Stomach (tissue), 19 donors: ENCODE measurements around the gene MCHR2. TPM values are rescaled to one million over a fixed set of nuclear protein-coding genes. Genes with fewer than 3 reads are reported as not detected.
"Not testable (repeated sequence)": the region's sequence is repeated elsewhere in the genome, so short reads cannot be mapped to it uniquely, and the experiment has no call there.

Source experiments
- DNase-seq, 2 donors: peaks; one replicate each; pipeline versions ENCODE4 v3.0.0 to v3.0.0-alpha.2; 2013 to 2019
- H3K27ac ChIP-seq, 5 donors: fragments of 200-600 bp in 4 of 5; sonication (generic) in 4 of 5; one replicate each; pipeline ENCODE4 v1.5.1; 2013 to 2019; ENCODE audit warnings: mild to moderate bottlenecking in 1 of 5, moderate library complexity in 1 of 5
- H3K27me3 ChIP-seq, 3 donors: fragments of 200-600 bp; sonication (generic); one replicate each; pipeline ENCODE4 v1.5.1; 2017 to 2019; ENCODE audit warnings: mixed run types in 1 of 3
- H3K36me3 ChIP-seq, 4 donors: fragments of 200-600 bp; sonication (generic); 1 replicate in 3 of 4; 2 replicates in 1 of 4; pipeline ENCODE4 v1.5.1; 2016 to 2019
- H3K4me1 ChIP-seq, 4 donors: fragments of 200-600 bp; sonication (generic); one replicate each; pipeline ENCODE4 v1.5.1; 2016 to 2019
- H3K4me3 ChIP-seq, 4 donors: fragments of 200-600 bp; sonication (generic) in 3 of 4; one replicate each; pipeline ENCODE4 v1.5.1; 2016 to 2019; ENCODE audit warnings: mild to moderate bottlenecking in 1 of 4
- H3K9me3 ChIP-seq, 4 donors: fragments of 200-600 bp; sonication (generic); one replicate each; pipeline ENCODE4 v1.5.1; 2016 to 2019
- CTCF ChIP-seq, 7 experiments: fragments of 450-650 bp in 4 of 7; fragments of 200-600 bp in 3 of 7; sonication (generic) in 3 of 7; IDR thresholded peaks; one replicate each; pipeline ENCODE4 v1.5.1; 2016 to 2019; ENCODE audit warnings: antibody characterized with exemption in 7 of 7, control low read depth in 2 of 7, mild to moderate bottlenecking in 1 of 7
- EP300 ChIP-seq: sonication (generic); formaldehyde crosslinking; IDR thresholded peaks from one replicate; pipeline ENCODE4 v1.6.1; 2017; ENCODE audit warnings: antibody characterized with exemption
- POLR2A ChIP-seq, 4 donors: fragments of 450-650 bp; IDR thresholded peaks; one replicate each; pipeline ENCODE4 v1.6.1; 2016; ENCODE audit warnings: antibody characterized with exemption in 4 of 4, control low read depth in 2 of 4, mild to moderate bottlenecking in 1 of 4, moderate library complexity in 1 of 4
- POLR2AphosphoS5 ChIP-seq, 3 donors: sonication (generic); formaldehyde crosslinking; IDR thresholded peaks; one replicate each; pipeline ENCODE4 v1.6.1; 2016; ENCODE audit warnings: antibody characterized with exemption in 3 of 3
- WGBS, 5 donors: extraction: QIAGEN DNeasy Blood & Tissue Kit in 3 of 5; methylation state at CpG; one replicate each; pipeline versions ENCODE4 v1.1.5 to v1.1.7; 2013 to 2018; 5-methylcytosine and 5-hydroxymethylcytosine counted together
- intact Hi-C: fragments of 100-400 bp; cut with DNase I; formaldehyde crosslinking; loops from one replicate; pipeline ENCODE4 v1.15.1; 2023; ENCODE audit warnings: low total_unique reads
- long read RNA-seq, 10 donors: transcript quantifications; one replicate each; lab custom pipeline, GENCODE V29; 2026
- polyA plus RNA-seq, 3 donors: library from polyadenylated mRNA; stranded (reverse); fragments of 200-250 nt; gene quantifications; one replicate each; pipeline ENCODE4 v1.2.3, GENCODE V29; 2013
- total RNA-seq, 5 donors: library from RNA; depleted of rRNA; stranded (reverse); fragments of >200 nt; gene quantifications; one replicate each; pipeline versions ENCODE4 v1.1.0 to v1.2.3, GENCODE V29; 2014 to 2016
- donor health status: healthy with polysubstance abuse.
- donor health status: Bipolar disorder and iron deficiency.
- donor health status: healthy.

Gene MCHR2, protein sequence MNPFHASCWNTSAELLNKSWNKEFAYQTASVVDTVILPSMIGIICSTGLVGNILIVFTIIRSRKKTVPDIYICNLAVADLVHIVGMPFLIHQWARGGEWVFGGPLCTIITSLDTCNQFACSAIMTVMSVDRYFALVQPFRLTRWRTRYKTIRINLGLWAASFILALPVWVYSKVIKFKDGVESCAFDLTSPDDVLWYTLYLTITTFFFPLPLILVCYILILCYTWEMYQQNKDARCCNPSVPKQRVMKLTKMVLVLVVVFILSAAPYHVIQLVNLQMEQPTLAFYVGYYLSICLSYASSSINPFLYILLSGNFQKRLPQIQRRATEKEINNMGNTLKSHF
- total RNA-seq (under 1 TPM in 1 of 5 donors, not detected in 4; 0.37 TPM), polyA plus RNA-seq (not detected)
- long read RNA-seq, donor 1 = 0 reads
- long read RNA-seq, donor 2 = 0 reads
- long read RNA-seq, donor 3 = 0 reads
- long read RNA-seq, donor 4 = 0 reads
- long read RNA-seq, donor 5 = 0 reads
- long read RNA-seq, donor 6 = 0 reads
- long read RNA-seq, donor 7 = 0 reads
- long read RNA-seq, donor 8 = 0 reads
- long read RNA-seq, donor 9 = 0 reads
- long read RNA-seq, donor 10 = 0 reads

- WGBS, 5 donors = 4 to 8% (median 6%) methylated on average over 39 to 64 of the region's 64 CpGs
- peak within 1 kb of the TSS in 1 of 4 donors; percentile 16 for H3K4me3 ChIP-seq
- peak in 1 of 2 donors; percentile 19 for DNase-seq
- intact Hi-C loops = no loop called here
- H3K9me3 ChIP-seq = no peaks in the 10 kb centered on the region
- peaks cover 0 to 49% (median 23%) of the 10 kb centered on the region in 3 donors for H3K27me3 ChIP-seq
- no peak within 1 kb of the TSS for H3K27ac ChIP-seq
- TF ChIP-seq POLR2A (IDR thresholded peaks at IDR 0.05) = no peak
- no peak for TF ChIP-seq EP300
- no peaks in the 10 kb centered on the region for H3K36me3 ChIP-seq
- peaks cover 0 to 12% (median 5%) of the 10 kb centered on the region in 4 donors for H3K4me1 ChIP-seq
Observed at GRCh38 chr6:99993533-99994251, at the start of gene MCHR2. MCHR2 (minus strand) TSS chr6:99994223; CDS start chr6:99956147, 38,076 bp downstream.

- H3K36me3 ChIP-seq, DNase-seq, H3K27ac ChIP-seq, H3K4me3 ChIP-seq, H3K4me1 ChIP-seq, intact Hi-C loops, H3K27me3 ChIP-seq: not testable (repeated sequence)
- WGBS, 5 donors = 37 to 93% (median 91%) methylated on average over 1 of the region's 1 CpG
- peaks cover 0 to 15% (median 13%) of the 10 kb centered on the region in 4 donors for H3K9me3 ChIP-seq
Observed at GRCh38 chr6:100038546-100038945, 44.5 kb upstream of the MCHR2 start.

GRCh38 chr6:100035873-100036653 lies 42.0 kb upstream of the MCHR2 start:
- Histone ChIP-seq H3K4me3 (no peak overlapping the region), H3K27me3 (no peaks in the 10 kb centered on the region), H3K27ac (no peak overlapping the region), H3K4me1 (no peaks in the 10 kb centered on the region), H3K36me3 (no peaks in the 10 kb centered on the region), H3K9me3 (peaks cover 0 to 15% (median 13%) of the 10 kb centered on the region in 4 donors)
- no peak for DNase-seq
- intact Hi-C loops = no loop called here
- 65 to 71% (median 68%) methylated on average over 8 of the region's 8 CpGs for WGBS, 5 donors
- TF ChIP-seq CTCF (IDR thresholded peaks at IDR 0.05) (no peak), EP300 (no peak), POLR2AphosphoS5 (IDR thresholded peaks at IDR 0.05) (no peak), POLR2A (IDR thresholded peaks at IDR 0.05) (no peak)

- Histone ChIP-seq H3K27me3 (no peaks in the 10 kb centered on the region), H3K9me3 (peaks cover 0 to 6% (median 0%) of the 10 kb centered on the region in 4 donors), H3K4me3 (no peak overlapping the region), H3K36me3 (no peaks in the 10 kb centered on the region), H3K4me1 (no peaks in the 10 kb centered on the region), H3K27ac (no peak overlapping the region)
- 63 to 84% (median 70%) methylated on average over 2 of the region's 2 CpGs for WGBS, 5 donors
- TF ChIP-seq POLR2A (IDR thresholded peaks at IDR 0.05) (no peak), CTCF (IDR thresholded peaks at IDR 0.05) (no peak), EP300 (no peak), POLR2AphosphoS5 (IDR thresholded peaks at IDR 0.05) (no peak)
- DNase-seq = no peak
- intact Hi-C loops = no loop called here
Observed at GRCh38 chr6:100023798-100024197, 29.8 kb upstream of the MCHR2 start.

GRCh38 chr6:100022847-100023246 lies 28.8 kb upstream of the MCHR2 start:
- Histone ChIP-seq H3K36me3 (no peaks in the 10 kb centered on the region), H3K27ac (no peak overlapping the region), H3K9me3 (peaks cover 0 to 9% (median 3%) of the 10 kb centered on the region in 4 donors), H3K27me3 (no peaks in the 10 kb centered on the region), H3K4me1 (no peaks in the 10 kb centered on the region), H3K4me3 (no peak overlapping the region)
- no peak for DNase-seq
- intact Hi-C loops = no loop called here
- TF ChIP-seq EP300 = no peak
- TF ChIP-seq POLR2A (IDR thresholded peaks at IDR 0.05) = no peak
- TF ChIP-seq CTCF (IDR thresholded peaks at IDR 0.05) = no peak
- TF ChIP-seq POLR2AphosphoS5 (IDR thresholded peaks at IDR 0.05) = no peak
- 70 to 87% (median 80%) methylated on average over 3 of the region's 3 CpGs for WGBS, 5 donors
